ENCODE data around the gene EML1.

EML1 gene

GRCh38 chr14:99781853-99782610 lies 11.2 kb upstream of the EML1 start:
- no peak for DNase-seq

GRCh38 chr14:99784508-99784907 lies 8.7 kb upstream of the EML1 start:
- no peak for DNase-seq

- no peak for DNase-seq
Observed at GRCh38 chr14:99785426-99785825, 7.8 kb upstream of the EML1 start.

- no peak for DNase-seq
Observed at GRCh38 chr14:99786511-99786989, 6.7 kb upstream of the EML1 start.

GRCh38 chr14:99788713-99789112 lies 4.5 kb upstream of the EML1 start:
- no peak for DNase-seq

GRCh38 chr14:99789581-99789980 lies 3.6 kb upstream of the EML1 start:
- no peak for DNase-seq

- DNase-seq = peak; percentile 79
Observed at GRCh38 chr14:99790201-99790977, 2.8 kb upstream of the EML1 start.

GRCh38 chr14:99790978-99791376 lies 2.2 kb upstream of the EML1 start:
- DNase-seq = peak; percentile 61

GRCh38 chr14:99791476-99792209 lies 1.6 kb upstream of the EML1 start:
- DNase-seq = no peak

GRCh38 chr14:99792210-99792535 lies 1.0 kb upstream of the EML1 start:
- no peak for DNase-seq

GRCh38 chr14:99792551-99793212 lies 531 bp upstream of the EML1 start:
- DNase-seq = no peak

- no peak for DNase-seq
Observed at GRCh38 chr14:99794151-99794780, 1.1 kb downstream of the EML1 start.

GRCh38 chr14:99795046-99795445 lies 1.8 kb downstream of the EML1 start:
- DNase-seq = no peak

- no peak for DNase-seq
Observed at GRCh38 chr14:99797231-99797630, 4.0 kb downstream of the EML1 start.

GRCh38 chr14:99800781-99801180 lies 7.6 kb downstream of the EML1 start:
- no peak for DNase-seq

GRCh38 chr14:99802301-99803105 lies 9.3 kb downstream of the EML1 start:
- DNase-seq = no peak

- peak; percentile 71 for DNase-seq
Observed at GRCh38 chr14:99803106-99803775, 10.0 kb downstream of the EML1 start.

GRCh38 chr14:99803803-99804202 lies 10.6 kb downstream of the EML1 start:
- peak; percentile 90 for DNase-seq

GRCh38 chr14:99805757-99806439 lies 12.7 kb downstream of the EML1 start:
- no peak for DNase-seq

- DNase-seq = no peak
Observed at GRCh38 chr14:99806836-99807235, 13.6 kb downstream of the EML1 start.
